Spleen (tissue), 7 donors: ENCODE results near the gene PARD3B.

Source experiments
- POLR2AphosphoS5 ChIP-seq, 3 donors: sonication (generic); formaldehyde crosslinking; IDR thresholded peaks; one replicate each; pipeline ENCODE4 v1.5.1; 2017; ENCODE audit warnings: antibody characterized with exemption in 3 of 3
- TF ChIP-seq, protein P1 (sequence below), 11 experiments: fragments of 200-600 bp in 7 of 11; fragments of 450-650 bp in 4 of 11; sonication (generic) in 4 of 11; IDR thresholded peaks in 8 of 11; conservative IDR thresholded peaks in 3 of 11; 1 replicate in 7 of 11; 2 replicates in 4 of 11; pipeline versions ENCODE4 v1.4.0 to v1.8.0; 2016 to 2021; ENCODE audit warnings: antibody characterized with exemption in 11 of 11, inconsistent platforms in 4 of 11, mild to moderate bottlenecking in 1 of 11
- donor health status: DM: no; HTN: no; CAD: no; lungs with moderate emphysema.
- donor health status: DM: no; HTN: no; CAD: no.
- donor health status: DM: no; HTN: no; CAD: no.

- TF ChIP-seq POLR2AphosphoS5 (IDR thresholded peaks at IDR 0.05), result no peak
- TF ChIP-seq, protein P1, sequence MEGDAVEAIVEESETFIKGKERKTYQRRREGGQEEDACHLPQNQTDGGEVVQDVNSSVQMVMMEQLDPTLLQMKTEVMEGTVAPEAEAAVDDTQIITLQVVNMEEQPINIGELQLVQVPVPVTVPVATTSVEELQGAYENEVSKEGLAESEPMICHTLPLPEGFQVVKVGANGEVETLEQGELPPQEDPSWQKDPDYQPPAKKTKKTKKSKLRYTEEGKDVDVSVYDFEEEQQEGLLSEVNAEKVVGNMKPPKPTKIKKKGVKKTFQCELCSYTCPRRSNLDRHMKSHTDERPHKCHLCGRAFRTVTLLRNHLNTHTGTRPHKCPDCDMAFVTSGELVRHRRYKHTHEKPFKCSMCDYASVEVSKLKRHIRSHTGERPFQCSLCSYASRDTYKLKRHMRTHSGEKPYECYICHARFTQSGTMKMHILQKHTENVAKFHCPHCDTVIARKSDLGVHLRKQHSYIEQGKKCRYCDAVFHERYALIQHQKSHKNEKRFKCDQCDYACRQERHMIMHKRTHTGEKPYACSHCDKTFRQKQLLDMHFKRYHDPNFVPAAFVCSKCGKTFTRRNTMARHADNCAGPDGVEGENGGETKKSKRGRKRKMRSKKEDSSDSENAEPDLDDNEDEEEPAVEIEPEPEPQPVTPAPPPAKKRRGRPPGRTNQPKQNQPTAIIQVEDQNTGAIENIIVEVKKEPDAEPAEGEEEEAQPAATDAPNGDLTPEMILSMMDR (IDR thresholded peaks at IDR 0.05 in 8 of 11, conservative IDR thresholded peaks at IDR 0.05 in 3 of 11), result no peak
These were observed 289.6 kb downstream of the PARD3B start for GRCh38 chr2:204834716-204835384.
